GM13977 (cell line): ENCODE measurements around the gene SFTPB.
A peak's percentile ranks its signal among the peaks of the same experiment; 100 is the strongest.

Source experiments
- DNase-seq: peaks from one replicate; pipeline ENCODE4 v3.0.0; 2012; ENCODE audit warnings: low spot score
- in situ Hi-C: fragments of 300-500 bp; cut with MboI; formaldehyde crosslinking; loops from one replicate; pipeline ENCODE4 v1.12.0; 2022; ENCODE audit warnings: low sequenced_read_pairs, low pct_unique_long_range_greater_than_20kb, mixed read lengths, inconsistent platforms; ENCODE audit not compliant: unreplicated experiment
- TF ChIP-seq, protein P1 (sequence below): IDR thresholded peaks from 2 replicates; pipeline ENCODE4 v1.5.1; 2012; ENCODE audit warnings: mild to moderate bottlenecking, control low read depth; ENCODE audit not compliant: insufficient read depth; ENCODE audit errors: extremely low read depth, missing control alignments

SFTPB gene

DNA sequence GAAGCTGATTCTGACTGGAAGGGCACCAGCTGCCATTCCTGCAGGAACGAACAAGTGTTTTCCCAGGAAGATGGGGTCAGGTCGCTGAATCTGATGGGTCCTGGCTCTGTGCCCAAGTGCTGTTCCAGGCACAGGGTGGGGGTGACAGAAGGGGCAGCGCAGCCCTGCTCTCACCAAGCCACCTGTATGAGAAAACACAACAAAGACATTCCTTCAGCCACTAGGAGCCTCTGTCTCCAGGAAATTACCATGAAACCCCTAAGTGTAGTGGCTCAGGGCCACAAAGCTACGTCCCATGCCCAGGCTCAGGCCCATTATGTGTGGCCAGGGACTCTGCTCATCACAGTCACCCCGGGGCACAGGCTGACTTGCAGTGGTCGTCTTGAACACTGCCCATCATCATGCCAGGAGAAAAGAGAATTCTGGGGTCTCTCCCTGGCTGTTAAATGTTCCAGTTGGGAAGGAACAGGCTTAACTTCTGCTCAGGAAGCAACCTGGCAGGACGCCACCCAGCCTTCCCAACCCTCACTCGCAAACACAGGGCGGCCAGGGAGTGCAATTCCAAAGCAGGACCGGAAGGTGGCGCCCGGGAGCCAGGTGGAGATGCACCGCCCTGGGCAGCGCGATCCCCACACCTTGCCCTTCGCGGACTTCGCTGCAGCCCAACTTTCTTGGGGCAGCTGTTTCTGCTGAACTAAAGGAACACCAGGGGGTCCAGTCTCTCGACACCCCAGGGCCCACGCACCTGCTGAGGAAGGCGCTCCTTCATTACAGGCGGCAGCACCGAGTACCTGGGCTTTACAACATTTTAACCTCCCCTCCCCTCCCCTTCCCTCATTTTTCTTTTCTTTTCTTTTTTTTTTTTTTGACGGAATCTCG, 11.0 kb upstream of the SFTPB start:
- TF ChIP-seq, protein P1, sequence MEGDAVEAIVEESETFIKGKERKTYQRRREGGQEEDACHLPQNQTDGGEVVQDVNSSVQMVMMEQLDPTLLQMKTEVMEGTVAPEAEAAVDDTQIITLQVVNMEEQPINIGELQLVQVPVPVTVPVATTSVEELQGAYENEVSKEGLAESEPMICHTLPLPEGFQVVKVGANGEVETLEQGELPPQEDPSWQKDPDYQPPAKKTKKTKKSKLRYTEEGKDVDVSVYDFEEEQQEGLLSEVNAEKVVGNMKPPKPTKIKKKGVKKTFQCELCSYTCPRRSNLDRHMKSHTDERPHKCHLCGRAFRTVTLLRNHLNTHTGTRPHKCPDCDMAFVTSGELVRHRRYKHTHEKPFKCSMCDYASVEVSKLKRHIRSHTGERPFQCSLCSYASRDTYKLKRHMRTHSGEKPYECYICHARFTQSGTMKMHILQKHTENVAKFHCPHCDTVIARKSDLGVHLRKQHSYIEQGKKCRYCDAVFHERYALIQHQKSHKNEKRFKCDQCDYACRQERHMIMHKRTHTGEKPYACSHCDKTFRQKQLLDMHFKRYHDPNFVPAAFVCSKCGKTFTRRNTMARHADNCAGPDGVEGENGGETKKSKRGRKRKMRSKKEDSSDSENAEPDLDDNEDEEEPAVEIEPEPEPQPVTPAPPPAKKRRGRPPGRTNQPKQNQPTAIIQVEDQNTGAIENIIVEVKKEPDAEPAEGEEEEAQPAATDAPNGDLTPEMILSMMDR, result peak; percentile 99
- in situ Hi-C loops, result no loop called here
- DNase-seq, result peak; percentile 87

- DNase-seq, result no peak
- in situ Hi-C loops, result no loop called here
- TF ChIP-seq, protein P1, result no peak
These were observed 10.4 kb upstream of the SFTPB start for GRCh38 chr2:85678377-85678776.

- DNase-seq, result no peak
- in situ Hi-C loops, result no loop called here
- TF ChIP-seq, protein P1, result no peak
These were observed 8.0 kb upstream of the SFTPB start for GRCh38 chr2:85675866-85676548.

DNA sequence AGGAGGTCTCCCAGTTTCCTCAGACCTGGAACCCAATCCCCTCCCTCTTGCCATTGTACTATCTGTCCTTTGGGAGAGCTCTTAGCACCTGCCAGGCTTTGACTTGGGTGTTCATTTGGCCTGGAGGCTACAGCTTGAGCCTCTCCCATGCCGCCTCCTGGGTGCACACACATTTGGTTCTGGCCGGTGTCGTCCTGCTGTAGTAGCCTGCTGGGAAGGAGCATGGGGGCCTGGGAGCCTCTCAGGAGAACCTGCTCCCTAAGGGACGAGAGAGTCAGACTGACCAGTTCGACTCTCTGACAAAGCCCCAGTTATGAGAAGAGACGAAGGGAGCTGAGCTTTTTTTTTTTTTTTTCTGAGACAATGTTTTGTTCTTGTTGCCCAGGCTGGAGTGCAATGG, 7.4 kb upstream of the SFTPB start:
- TF ChIP-seq, protein P1, result no peak
- DNase-seq, result no peak
- in situ Hi-C loops, result no loop called here

DNA sequence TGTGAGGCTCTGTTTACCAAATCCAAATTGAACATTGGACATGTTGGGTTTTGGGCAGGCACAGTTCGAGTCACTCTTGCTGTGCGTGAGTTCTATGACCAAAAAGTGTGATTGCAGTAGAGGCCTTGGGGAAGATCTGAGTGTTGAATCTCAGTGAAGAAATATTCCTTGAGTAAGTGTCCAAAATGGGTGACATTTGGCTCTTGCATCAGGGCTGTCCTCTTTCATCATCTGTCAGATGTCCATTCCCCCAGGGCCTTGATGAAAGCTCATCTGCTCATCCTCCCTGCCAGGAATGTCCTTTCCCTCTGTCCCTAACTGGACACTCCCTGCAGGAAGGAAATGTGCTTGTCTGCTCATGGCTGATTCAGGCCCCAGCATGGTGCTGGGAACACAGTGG, 6.4 kb upstream of the SFTPB start:
- in situ Hi-C loops, result no loop called here

GRCh38 chr2:85673716-85674375, 5.8 kb upstream of the SFTPB start:
- in situ Hi-C loops, result no loop called here

More for the DNA sequence above, 6.4 kb upstream of the SFTPB start:
- TF ChIP-seq, protein P1, result no peak
- no peak for DNase-seq

More at GRCh38 chr2:85673716-85674375, 5.8 kb upstream of the SFTPB start:
- TF ChIP-seq, protein P1, result no peak
- no peak for DNase-seq
